GM19351 (cell line): ENCODE results near the gene STRBP.

Source experiments
- ATAC-seq: cut with Tn5 transposase; IDR thresholded peaks from one replicate; pipeline ENCODE4 v1.9.1; 2021; ENCODE audit warnings: mild to moderate bottlenecking, moderate library complexity; ENCODE audit not compliant: unreplicated experiment

Gene STRBP

DNA sequence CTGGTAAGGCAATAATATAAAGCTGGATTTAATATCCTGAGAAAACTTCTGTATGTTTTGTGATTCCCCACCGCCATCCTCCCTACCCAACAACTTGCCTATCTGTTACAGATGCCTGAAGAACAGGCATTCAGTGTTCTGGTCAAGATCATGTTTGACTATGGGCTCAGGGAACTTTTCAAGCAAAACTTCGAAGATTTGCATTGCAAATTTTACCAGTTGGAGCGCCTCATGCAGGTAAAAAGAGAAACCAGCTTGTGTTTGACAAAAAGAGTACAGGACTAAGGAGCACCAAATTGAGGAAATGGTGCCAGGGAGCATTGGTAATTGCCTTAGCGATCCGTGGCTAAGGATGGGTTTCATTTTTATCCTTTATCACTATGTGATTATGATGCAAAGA, 194.9 kb downstream of the STRBP start:
- no peak for ATAC-seq

DNA sequence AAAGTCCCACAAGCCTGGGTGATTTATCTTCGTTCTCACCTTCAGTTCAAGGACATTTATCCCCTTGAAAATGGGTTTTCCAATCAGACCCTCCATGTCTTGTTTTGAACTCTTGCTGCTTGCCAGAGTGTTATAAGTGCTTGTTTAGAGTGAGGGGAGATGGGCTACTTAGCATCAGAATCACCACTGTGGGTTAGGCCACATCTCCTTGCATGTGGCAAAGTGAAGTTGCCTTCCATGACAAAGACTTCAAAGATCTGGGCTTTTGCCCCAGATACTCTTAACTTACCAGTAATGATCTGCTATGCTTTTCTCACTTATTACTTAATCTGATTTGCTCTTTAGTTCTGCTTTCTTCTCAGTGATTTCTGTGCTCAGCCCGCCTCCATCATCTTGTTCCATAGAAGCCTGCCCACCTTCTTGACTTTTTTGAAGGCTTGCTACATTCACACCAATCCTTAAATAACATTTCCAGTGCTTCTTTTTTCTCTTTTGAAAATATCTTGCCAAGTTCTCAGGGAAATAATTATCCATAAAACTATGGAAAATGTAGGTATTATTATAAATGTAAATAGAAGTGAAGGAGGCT, 195.9 kb downstream of the STRBP start:
- ATAC-seq, result no peak
